NCI-H2081 (cell line): ENCODE measurements around the gene FUT9.

Experiments used
- DNase-seq, 2 experiments: peaks; one replicate each; lab custom pipeline; 2025; lab: John Stamatoyannopoulos, UW

The FUT9 gene

DNA sequence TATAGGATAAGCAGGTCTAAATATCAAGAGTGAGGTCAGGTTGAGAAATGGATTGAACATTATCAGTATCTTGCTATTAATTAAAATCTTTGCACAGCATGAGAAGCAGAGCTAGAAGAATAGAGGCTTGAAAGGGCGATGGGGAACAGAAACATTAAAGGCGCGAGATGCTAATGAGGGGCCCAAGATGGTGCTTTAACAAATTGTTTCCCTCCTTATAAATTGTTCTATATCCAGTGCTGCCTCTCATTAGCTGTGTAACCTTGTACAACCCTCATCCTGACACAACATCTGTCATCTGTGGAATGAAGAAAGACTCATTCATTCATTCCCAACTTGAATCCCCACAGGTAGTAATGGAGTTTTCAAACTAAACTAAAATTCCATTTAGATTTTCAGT lies 57.8 kb downstream of the FUT9 start:
- no peak for DNase-seq

- DNase-seq = no peak
Observed at GRCh38 chr6:96074006-96074405, 58.2 kb downstream of the FUT9 start.

DNA sequence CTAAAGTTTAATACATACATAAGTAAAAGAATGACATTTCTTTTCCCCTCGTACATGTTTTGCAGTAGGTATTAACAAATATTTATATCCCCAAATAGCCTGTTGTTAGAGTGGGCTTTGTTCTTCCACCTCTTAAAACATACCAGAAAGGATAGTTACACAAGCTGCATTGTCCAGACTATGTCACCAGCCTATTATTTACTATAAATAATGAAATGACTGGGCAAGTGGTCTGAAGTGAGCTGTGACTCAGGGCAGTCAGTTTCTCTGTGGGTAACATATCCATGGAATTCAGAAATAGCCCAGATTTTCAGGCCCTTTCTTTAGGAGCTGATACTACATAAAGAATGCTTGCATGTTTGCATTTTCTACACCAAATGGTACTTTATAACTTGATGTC lies 60.1 kb downstream of the FUT9 start:
- DNase-seq = peak in 1 of 2 experiments; percentile 9

DNA sequence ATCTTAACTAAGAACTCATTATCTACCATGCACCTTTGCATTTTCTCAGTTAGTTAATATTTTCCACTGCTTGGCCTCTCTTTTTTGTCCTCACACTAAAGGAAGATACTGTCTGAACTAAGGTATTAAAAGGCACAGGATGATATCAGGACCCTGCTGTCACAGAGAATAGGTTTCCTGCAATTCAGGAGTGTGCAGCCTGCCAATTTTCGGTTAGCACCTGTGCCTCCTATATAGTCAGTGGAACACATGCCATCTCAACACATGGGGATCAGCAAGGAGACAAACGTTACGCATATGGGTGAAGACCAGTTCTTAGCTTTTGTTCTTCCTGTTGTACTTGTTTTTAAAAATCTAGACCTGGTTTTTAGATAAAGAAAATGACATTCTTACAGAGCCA lies 71.0 kb downstream of the FUT9 start:
- DNase-seq = peak; percentile 65 to 89

DNA sequence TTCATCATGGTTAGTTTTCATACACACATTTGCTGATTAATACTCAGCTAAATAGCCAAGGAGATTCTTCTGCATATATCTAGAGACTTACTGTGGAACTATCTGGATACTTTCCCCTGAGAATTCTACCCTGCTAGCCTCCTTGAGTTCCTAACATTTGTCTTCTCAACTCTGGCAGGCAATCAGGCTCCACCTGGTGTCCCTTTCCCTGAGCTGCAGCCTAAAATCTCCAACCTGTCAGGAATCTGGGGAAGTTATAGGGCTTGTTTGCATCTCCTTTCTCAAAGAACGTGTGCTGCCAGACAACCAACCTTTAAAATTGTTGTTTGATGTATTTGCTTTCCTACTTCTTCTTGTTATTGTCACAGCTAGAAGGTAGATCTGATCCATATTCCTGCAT lies 73.4 kb downstream of the FUT9 start:
- peak in 1 of 2 experiments; percentile 47 for DNase-seq

DNA sequence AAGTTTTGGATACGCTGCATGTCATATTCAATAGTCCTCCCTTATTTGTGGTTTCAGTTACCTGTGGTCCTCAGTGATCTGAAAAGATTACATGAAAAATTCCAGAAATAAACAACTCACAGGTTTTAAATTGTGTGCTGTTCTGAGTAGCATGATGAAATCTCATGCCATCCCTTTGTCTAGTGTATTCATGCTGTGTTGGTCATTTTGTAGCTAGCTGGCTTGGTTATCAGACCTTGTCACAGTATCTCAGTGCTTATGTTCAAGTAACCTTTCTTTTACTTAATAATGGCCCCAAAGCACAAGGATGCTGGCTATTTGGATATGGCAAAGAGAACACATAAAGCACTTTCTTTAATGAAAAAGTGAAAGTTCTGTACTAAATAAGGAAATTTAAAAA lies 78.3 kb downstream of the FUT9 start:
- DNase-seq = no peak

GRCh38 chr6:96099069-96099468 lies 83.3 kb downstream of the FUT9 start:
- DNase-seq = no peak

DNA sequence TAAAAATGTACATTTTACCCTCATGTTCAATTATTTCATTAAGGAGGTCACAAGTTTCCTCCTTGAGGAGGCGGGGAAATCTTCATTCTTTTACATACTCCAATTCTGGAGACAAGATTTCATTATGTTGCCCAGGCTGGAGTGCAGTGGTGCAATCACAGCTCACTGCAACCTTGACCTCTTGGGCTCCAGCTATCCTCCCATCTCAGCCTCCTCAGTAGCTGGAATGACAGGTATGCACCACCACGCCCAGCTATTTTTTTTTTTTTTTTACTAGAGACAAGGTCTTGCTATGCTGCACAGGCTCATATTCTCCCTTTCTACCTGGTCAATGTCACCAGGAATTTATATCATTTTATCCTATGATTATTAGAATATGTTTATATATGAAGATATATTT lies 85.8 kb downstream of the FUT9 start:
- no peak for DNase-seq

DNA sequence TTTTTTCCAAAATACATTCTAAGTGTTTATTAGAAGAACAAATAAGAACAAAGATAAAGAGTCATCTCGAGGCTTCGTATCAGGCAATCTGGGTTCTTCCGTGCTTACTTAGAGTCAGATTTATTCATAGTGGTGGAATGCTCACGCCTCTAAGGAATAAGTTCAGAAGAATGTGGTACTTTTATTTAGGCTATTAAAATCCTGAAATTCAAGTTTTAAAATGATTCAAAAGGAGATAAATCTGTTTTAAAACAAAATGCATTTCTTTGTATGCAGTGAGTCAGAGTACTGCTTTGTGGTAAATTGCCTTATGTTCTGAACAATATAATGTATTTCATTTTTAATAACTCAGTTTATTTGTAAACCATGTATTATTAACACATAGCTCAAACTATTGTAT lies 89.1 kb downstream of the FUT9 start:
- no peak for DNase-seq

- no peak for DNase-seq
Observed at GRCh38 chr6:96110878-96111277, 95.1 kb downstream of the FUT9 start.

- no peak for DNase-seq
Observed at GRCh38 chr6:96116674-96117073, 100.9 kb downstream of the FUT9 start.

- no peak for DNase-seq
Observed at GRCh38 chr6:96124778-96125177, 109.0 kb downstream of the FUT9 start.

DNA sequence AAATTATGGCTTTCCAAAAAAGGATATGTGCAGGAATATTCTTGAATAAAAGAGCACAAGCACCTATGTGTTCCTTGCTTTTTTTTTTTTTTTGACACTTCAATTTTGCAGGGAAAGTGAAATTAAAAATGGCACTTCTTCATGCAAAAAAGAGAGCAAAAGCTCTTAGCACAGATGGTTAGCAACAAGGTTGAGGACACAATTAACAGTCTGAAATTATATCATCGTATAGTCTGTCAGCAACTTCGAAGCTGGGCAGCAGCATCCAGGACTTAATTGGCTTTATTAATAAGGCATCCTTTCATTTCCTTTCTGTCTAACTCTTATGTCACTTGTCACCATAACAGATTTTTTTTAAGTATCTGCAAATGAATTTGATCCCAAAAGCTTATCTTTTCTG lies 122.6 kb downstream of the FUT9 start:
- DNase-seq = no peak

GRCh38 chr6:96142142-96142541 lies 126.4 kb downstream of the FUT9 start:
- no peak for DNase-seq

DNA sequence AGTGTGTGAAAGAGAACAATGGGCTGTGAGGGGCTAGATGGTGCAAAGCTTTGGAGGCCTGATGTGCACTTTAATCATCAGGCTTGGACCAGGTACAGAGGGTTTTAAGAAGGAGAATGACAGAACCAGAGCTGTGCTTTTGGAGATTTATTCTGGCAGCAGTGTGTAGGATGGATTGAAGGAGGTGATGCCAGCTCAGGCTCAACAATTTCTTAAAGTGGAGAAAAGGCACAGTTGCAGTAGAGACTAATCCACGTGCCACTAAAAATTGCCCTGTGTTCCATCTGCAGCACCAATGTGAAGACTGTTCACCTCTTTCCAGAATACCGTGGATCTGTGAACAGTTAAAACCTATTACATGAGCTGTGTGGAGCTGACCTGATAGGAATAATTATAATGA lies 134.7 kb downstream of the FUT9 start:
- no peak for DNase-seq

DNA sequence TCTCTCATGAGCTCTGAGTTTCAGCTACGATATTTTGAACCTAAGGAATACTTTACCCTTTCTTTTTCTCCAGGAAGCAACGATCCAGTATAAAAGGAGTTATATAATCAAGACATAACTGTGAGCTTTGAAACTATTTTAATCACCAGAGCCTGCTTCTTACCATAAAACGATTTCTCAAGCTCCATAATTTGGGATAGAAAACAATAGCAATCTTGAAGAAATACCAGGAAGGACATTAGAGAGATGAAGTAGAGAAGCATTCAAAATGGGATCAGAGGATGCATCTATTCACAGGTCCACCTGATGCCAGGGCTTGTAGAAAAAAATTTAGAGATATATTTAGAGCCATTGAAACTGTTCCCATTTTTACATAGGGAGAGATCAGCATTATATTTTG lies 135.9 kb downstream of the FUT9 start:
- no peak for DNase-seq

GRCh38 chr6:96152114-96152708 lies 136.4 kb downstream of the FUT9 start:
- DNase-seq = no peak

DNA sequence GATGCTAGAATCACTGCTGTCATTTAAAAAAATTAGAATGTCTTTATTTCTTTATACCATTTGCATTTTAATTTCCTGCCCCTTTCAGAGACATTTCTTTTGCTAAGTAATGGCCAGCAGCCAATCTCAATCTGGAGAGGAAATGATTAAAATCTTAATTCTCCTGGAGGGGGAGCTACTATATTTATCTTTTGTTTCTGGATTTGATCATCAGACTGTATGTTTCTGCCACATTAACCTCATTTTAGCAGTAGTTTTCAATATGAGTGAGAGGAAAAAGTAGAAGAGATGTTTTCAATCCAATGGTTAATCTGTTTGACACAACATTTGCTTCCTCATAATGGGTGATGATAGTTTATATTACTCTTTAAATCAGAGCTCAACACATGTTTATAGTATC lies 138.0 kb downstream of the FUT9 start:
- no peak for DNase-seq

- no peak for DNase-seq
Observed at GRCh38 chr6:96156425-96156824, 140.7 kb downstream of the FUT9 start.

- DNase-seq = no peak
Observed at GRCh38 chr6:96157018-96157565, 141.3 kb downstream of the FUT9 start.

- no peak for DNase-seq
Observed at GRCh38 chr6:96162711-96163120, 146.9 kb downstream of the FUT9 start.

DNA sequence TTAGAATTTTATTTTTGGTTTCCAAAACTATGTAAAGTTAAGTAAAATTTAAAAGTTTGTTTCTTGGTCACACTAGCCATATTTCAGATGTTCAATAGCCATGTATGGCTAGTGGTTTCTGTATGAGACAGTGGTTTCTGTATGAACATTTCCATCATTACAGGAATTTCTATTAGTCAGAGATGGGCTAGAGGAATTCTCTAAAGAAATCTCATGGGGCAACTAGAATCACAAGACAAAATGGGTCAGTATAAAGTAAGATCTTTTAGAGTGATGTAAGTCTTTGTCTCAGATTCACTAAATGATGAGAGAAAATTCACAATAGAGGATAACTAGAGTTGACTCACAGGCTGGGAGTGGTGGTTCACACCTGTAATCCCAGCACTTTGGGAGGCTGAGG lies 149.0 kb downstream of the FUT9 start:
- no peak for DNase-seq

GRCh38 chr6:96171112-96171511 lies 155.3 kb downstream of the FUT9 start:
- DNase-seq = no peak

DNA sequence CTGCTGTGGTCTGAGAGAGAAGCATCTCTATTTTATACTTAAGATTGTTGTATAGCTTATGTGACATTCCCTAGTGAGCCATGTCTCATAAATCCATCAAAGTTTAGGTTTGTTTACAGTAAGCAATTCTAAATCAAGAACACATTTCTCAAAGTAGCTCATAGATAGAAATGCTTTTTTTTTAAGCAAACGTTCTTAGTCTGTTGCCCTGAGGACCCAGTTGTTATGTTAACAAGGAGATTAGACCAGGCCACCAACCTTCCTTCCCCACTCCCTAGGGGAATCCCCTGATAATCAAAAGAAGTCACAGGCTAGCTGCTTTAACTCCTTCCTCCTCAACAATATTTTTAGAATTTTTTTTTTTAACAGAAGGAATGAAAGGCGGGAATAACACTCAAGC lies 169.0 kb downstream of the FUT9 start:
- DNase-seq = no peak
